CD4-positive, alpha-beta T cell (primary cell): ENCODE data around the gene ZNF692. TPM values are rescaled to one million over a fixed set of nuclear protein-coding genes. Genes with fewer than 3 reads are reported as not detected.

Experiments
- ATAC-seq: fragments of 200-7000 bp; cut with Tn5 transposase; one replicate; pipeline ENCODE4 v1.10.0; 2022; ENCODE audit warnings: mild to moderate bottlenecking; ENCODE audit not compliant: poor library complexity
- CTCF ChIA-PET: fragments of 350-600 bp; sonication (Branson Sonifier 250); formaldehyde crosslinking; loops from one replicate; lab custom pipeline; 2021; ENCODE audit warnings: antibody characterized with exemption, inconsistent platforms; lab: Charles Lee
- POLR2A ChIA-PET: fragments of 350-600 bp; sonication (Branson Sonifier 250); formaldehyde crosslinking; loops from one replicate; lab custom pipeline; 2021; ENCODE audit warnings: antibody characterized with exemption, inconsistent platforms; lab: Charles Lee
- DNase-seq, 14 experiments: peaks; one replicate each; pipeline ENCODE4 v3.0.0-alpha.2; 2013 to 2020; ENCODE audit warnings: mixed read lengths in 2 of 14
- H3K27ac ChIP-seq, 2 donors: one replicate each; pipeline versions ENCODE4 v1.5.1 to v1.7.0; 2013; ENCODE audit warnings: low read length in 2 of 2, low read depth in 1 of 2, mild to moderate bottlenecking in 1 of 2
- H3K27me3 ChIP-seq, 2 experiments: 1 replicate in 1 of 2; 2 replicates in 1 of 2; pipeline versions ENCODE4 v1.6.1 to v1.7.0; 2013; ENCODE audit warnings: low read length in 2 of 2, control low read depth in 1 of 2, mild to moderate bottlenecking in 1 of 2, moderate library complexity in 1 of 2; ENCODE audit not compliant: insufficient read depth in 2 of 2, control insufficient read depth in 1 of 2
- H3K36me3 ChIP-seq: one replicate; pipeline ENCODE4 v1.6.1; 2013; ENCODE audit warnings: low read length, control low read depth; ENCODE audit not compliant: insufficient read depth
- H3K4me1 ChIP-seq: one replicate; pipeline ENCODE4 v1.6.1; 2013; ENCODE audit warnings: low read length, control low read depth; ENCODE audit not compliant: insufficient read depth
- H3K4me3 ChIP-seq: one replicate; pipeline ENCODE4 v1.5.1; 2013; ENCODE audit warnings: mild to moderate bottlenecking, low read length, moderate library complexity
- H3K9me3 ChIP-seq, 2 experiments: 1 replicate in 1 of 2; 2 replicates in 1 of 2; pipeline versions ENCODE4 v1.6.1 to v1.7.0; 2013; ENCODE audit warnings: low read length in 2 of 2, mild to moderate bottlenecking in 2 of 2, control low read depth in 1 of 2, moderate library complexity in 1 of 2; ENCODE audit not compliant: control insufficient read depth in 1 of 2, insufficient read depth in 1 of 2
- H3K27ac Mint-ChIP-seq: one replicate; pipeline ENCODE4 v1.8.0; 2020; ENCODE audit warnings: mixed read lengths
- H3K27me3 Mint-ChIP-seq: one replicate; pipeline ENCODE4 v1.8.0; 2021; ENCODE audit warnings: mixed read lengths
- H3K36me3 Mint-ChIP-seq: one replicate; pipeline ENCODE4 v1.8.0; 2021; ENCODE audit warnings: low read depth, mixed read lengths
- H3K4me1 Mint-ChIP-seq: one replicate; pipeline ENCODE4 v1.8.0; 2021; ENCODE audit warnings: low read depth, mixed read lengths
- H3K4me3 Mint-ChIP-seq: one replicate; pipeline ENCODE4 v1.8.0; 2020; ENCODE audit warnings: mild to moderate bottlenecking, mixed read lengths
- H3K9me3 Mint-ChIP-seq: one replicate; pipeline ENCODE4 v1.8.0; 2020; ENCODE audit warnings: mixed read lengths
- CTCF ChIP-seq: fragments of 200-600 bp; IDR thresholded peaks from one replicate; pipeline ENCODE4 v1.8.0; 2022; ENCODE audit warnings: antibody characterized with exemption, mild to moderate bottlenecking
- intact Hi-C, 2 experiments: fragments of 100-400 bp; cut with DNase I in 1 of 2; cut with micrococcal nuclease in 1 of 2; formaldehyde crosslinking; loops; one replicate each; pipeline versions ENCODE4 v1.15.1 to v1.9.0; 2023 to 2025; cut with DNase I, micrococcal nuclease
- total RNA-seq, 174 experiments: library from RNA in 2 of 174; stranded (reverse) in 2 of 174; gene quantifications; one replicate each; pipeline ENCODE4 v1.2.3 and lab custom pipeline; 2021 to 2026

Gene ZNF692
- total RNA-seq, 2 experiments from 2014 or later = 23.3 to 27.3 TPM

- Mint-ChIP-seq H3K4me3 (peak within 1 kb of the TSS; percentile 99), H3K9me3 (no peaks in the 10 kb centered on the region), H3K36me3 (peaks cover 13% of the 10 kb centered on the region), H3K27ac (peak within 1 kb of the TSS; percentile 98), H3K4me1 (peaks cover 34% of the 10 kb centered on the region), H3K27me3 (no peaks in the 10 kb centered on the region)
- Histone ChIP-seq H3K27ac (peak within 1 kb of the TSS; percentile 67 to 83), H3K9me3 (no peaks in the 10 kb centered on the region), H3K4me3 (peak within 1 kb of the TSS; percentile 78), H3K36me3 (peaks cover 4% of the 10 kb centered on the region), H3K27me3 (no peaks in the 10 kb centered on the region), H3K4me1 (peaks cover 17% of the 10 kb centered on the region)
- intact Hi-C loops = loop anchor here (1.0 kb wide), 4 partner anchors 18 to 80 kb away; partner anchors contain the start of gene ZNF672 (in 1 of the 2)
- ChIA-PET CTCF (interaction anchor here (0.9 to 1.5 kb wide), 2 partner anchors 48 to 80 kb away, joined by 4 to 7 read pairs; partner anchors contain the start of genes SH3BP5L and ZNF692), POLR2A (interaction anchor here (0.6 to 2.5 kb wide), 7 partner anchors 9 to 80 kb away, joined by 3 to 15 read pairs (median 6); partner anchors contain the start of genes SH3BP5L and ZNF672)
- ATAC-seq (peak; percentile 86), DNase-seq (peak; percentile 88 to 98 (median 95))
- peak; percentile 68 for TF ChIP-seq CTCF
These were observed 47.3 kb upstream of the ZNF692 start, which contains the start of gene PGBD2 for GRCh38 chr1:248906009-248906752. Gene PGBD2 (plus strand): TSS chr1:248906235. CDS start chr1:248913863, 7,628 bp downstream.

- peaks cover 1% of the 10 kb centered on the region for H3K27me3 Mint-ChIP-seq
- H3K9me3 ChIP-seq = no peaks in the 10 kb centered on the region
- CTCF ChIA-PET = interaction anchor here (0.9 to 1.5 kb wide), 2 partner anchors 47 to 80 kb away, joined by 4 to 7 read pairs; partner anchors contain the start of genes SH3BP5L and ZNF692
- H3K36me3 ChIP-seq = peaks cover 4% of the 10 kb centered on the region
- H3K4me1 ChIP-seq = peaks cover 17% of the 10 kb centered on the region
- no peaks in the 10 kb centered on the region for H3K9me3 Mint-ChIP-seq
- peak overlapping the region; percentile 78 for H3K4me3 ChIP-seq
- peaks cover 34% of the 10 kb centered on the region for H3K4me1 Mint-ChIP-seq
- intact Hi-C loops = loop anchor here (1.0 to 2.0 kb wide), 5 partner anchors 19 to 79 kb away; partner anchors contain the start of gene ZNF672 (in 1 of the 2)
- H3K36me3 Mint-ChIP-seq = peaks cover 13% of the 10 kb centered on the region
- no peak for TF ChIP-seq CTCF
- peak overlapping the region; percentile 88 for H3K4me3 Mint-ChIP-seq
- H3K27ac ChIP-seq = peak overlapping the region; percentile 67 to 78
- ATAC-seq = no peak
- DNase-seq = no peak
- POLR2A ChIA-PET = interaction anchor here (1.1 to 2.5 kb wide), 5 partner anchors 31 to 80 kb away, joined by 4 to 15 read pairs (median 9); partner anchors contain the start of genes SH3BP5L and ZNF672
- peak overlapping the region; percentile 98 for H3K27ac Mint-ChIP-seq
- H3K27me3 ChIP-seq = no peaks in the 10 kb centered on the region
These were observed 46.8 kb upstream of the ZNF692 start for GRCh38 chr1:248905662-248906008.

- Histone ChIP-seq H3K4me1 (peaks cover 17% of the 10 kb centered on the region), H3K36me3 (peaks cover 4% of the 10 kb centered on the region), H3K9me3 (no peaks in the 10 kb centered on the region), H3K27me3 (no peaks in the 10 kb centered on the region), H3K4me3 (no peak overlapping the region), H3K27ac (no peak overlapping the region)
- H3K9me3 Mint-ChIP-seq = no peaks in the 10 kb centered on the region
- DNase-seq (no peak), ATAC-seq (no peak)
- peak overlapping the region; percentile 88 for H3K4me3 Mint-ChIP-seq
- H3K4me1 Mint-ChIP-seq = peaks cover 34% of the 10 kb centered on the region
- H3K27me3 Mint-ChIP-seq = peaks cover 10% of the 10 kb centered on the region
- ChIA-PET CTCF (no interaction called here), POLR2A (interaction anchor here (2.5 kb wide), 1 partner anchor 79 kb away, joined by 15 read pairs; the partner anchor contains the start of gene SH3BP5L)
- intact Hi-C loops = loop anchor here in 1 of 2 experiments (2.0 kb wide), 1 partner anchor 42 kb away; no protein-coding TSS in a partner anchor
- peak overlapping the region; percentile 98 for H3K27ac Mint-ChIP-seq
- H3K36me3 Mint-ChIP-seq = peaks cover 9% of the 10 kb centered on the region
- no peak for TF ChIP-seq CTCF
These were observed 45.7 kb upstream of the ZNF692 start for GRCh38 chr1:248904437-248905216.
